Measurements from ENCODE around the gene SPRING1. TPM values are rescaled to one million over a fixed set of nuclear protein-coding genes. Genes with fewer than 3 reads are reported as not detected.

SPRING1 gene
- total RNA-seq, 1 experiment from 2014 or later, result 69.6 TPM

- POLR2A ChIA-PET, result no interaction called here
- no peak overlapping the region for H3K4me3 Mint-ChIP-seq (ENCODE audit: unreplicated experiment)
- H3K36me3 Mint-ChIP-seq (ENCODE audit: insufficient read depth, unreplicated experiment), result no peaks in the 10 kb centered on the region
These were observed 27.4 kb upstream of the SPRING1 start for GRCh38 chr12:116765271-116765670.

GRCh38 chr12:116761499-116761898, 23.6 kb upstream of the SPRING1 start:
- Mint-ChIP-seq H3K4me3 (ENCODE audit: unreplicated experiment) (no peak overlapping the region), H3K4me1 (ENCODE audit: low read depth, unreplicated experiment) (no peaks in the 10 kb centered on the region), H3K27me3 (ENCODE audit: insufficient read depth, unreplicated experiment) (no peaks in the 10 kb centered on the region), H3K36me3 (ENCODE audit: insufficient read depth, unreplicated experiment) (no peaks in the 10 kb centered on the region), H3K27ac (ENCODE audit: unreplicated experiment) (no peak overlapping the region), H3K9me3 (ENCODE audit: unreplicated experiment) (no peaks in the 10 kb centered on the region)
- intact Hi-C loops (cut with micrococcal nuclease; ENCODE audit: unreplicated experiment), result no loop called here
- H3K36me3 ChIP-seq (ENCODE audit: control insufficient read depth, insufficient read depth, low read length), result no peaks in the 10 kb centered on the region
- no peaks in the 10 kb centered on the region for H3K9me3 ChIP-seq
- no peaks in the 10 kb centered on the region for H3K27me3 ChIP-seq (replicated peaks; ENCODE audit: control insufficient read depth, insufficient read depth, low read length)
- DNase-seq, result no peak
- H3K4me1 ChIP-seq, result no peaks in the 10 kb centered on the region
- ChIA-PET CTCF (no interaction called here), POLR2A (no interaction called here)
- no TSS peak for BruUV-seq (replicated peaks)
- H3K4me3 ChIP-seq (ENCODE audit: low read depth, low read length), result no peak overlapping the region
- TF ChIP-seq CTCF (IDR thresholded peaks at IDR 0.05; ENCODE audit: insufficient read depth in 1 of 2, low read depth in 1 of 2, low read length in 1 of 2, severe bottlenecking in 1 of 2, unreplicated experiment in 1 of 2), result no peak

More at GRCh38 chr12:116765271-116765670, 27.4 kb upstream of the SPRING1 start:
- BruUV-seq (replicated peaks), result no TSS peak
- Histone ChIP-seq H3K4me3 (ENCODE audit: low read depth, low read length) (no peak overlapping the region), H3K27me3 (replicated peaks; ENCODE audit: control insufficient read depth, insufficient read depth, low read length) (no peaks in the 10 kb centered on the region), H3K4me1 (no peaks in the 10 kb centered on the region), H3K36me3 (ENCODE audit: control insufficient read depth, insufficient read depth, low read length) (no peaks in the 10 kb centered on the region), H3K9me3 (no peaks in the 10 kb centered on the region)
- Mint-ChIP-seq H3K27ac (ENCODE audit: unreplicated experiment) (no peak overlapping the region), H3K9me3 (ENCODE audit: unreplicated experiment) (no peaks in the 10 kb centered on the region), H3K27me3 (ENCODE audit: insufficient read depth, unreplicated experiment) (no peaks in the 10 kb centered on the region), H3K4me1 (ENCODE audit: low read depth, unreplicated experiment) (no peaks in the 10 kb centered on the region)
- no peak for TF ChIP-seq CTCF (IDR thresholded peaks at IDR 0.05; ENCODE audit: insufficient read depth in 1 of 2, low read depth in 1 of 2, low read length in 1 of 2, severe bottlenecking in 1 of 2, unreplicated experiment in 1 of 2)
- no peak for DNase-seq
- intact Hi-C loops (cut with micrococcal nuclease; ENCODE audit: unreplicated experiment), result no loop called here
- CTCF ChIA-PET, result no interaction called here

- Histone ChIP-seq H3K9me3 (no peaks in the 10 kb centered on the region), H3K27me3 (replicated peaks; ENCODE audit: control insufficient read depth, insufficient read depth, low read length) (no peaks in the 10 kb centered on the region), H3K4me3 (ENCODE audit: low read depth, low read length) (no peak overlapping the region), H3K4me1 (no peaks in the 10 kb centered on the region), H3K36me3 (ENCODE audit: control insufficient read depth, insufficient read depth, low read length) (no peaks in the 10 kb centered on the region)
- CTCF ChIA-PET, result no interaction called here
- no TSS peak for BruUV-seq (replicated peaks)
- Mint-ChIP-seq H3K9me3 (ENCODE audit: unreplicated experiment) (no peaks in the 10 kb centered on the region), H3K36me3 (ENCODE audit: insufficient read depth, unreplicated experiment) (peaks cover under 1% of the 10 kb centered on the region), H3K27me3 (ENCODE audit: insufficient read depth, unreplicated experiment) (no peaks in the 10 kb centered on the region), H3K4me3 (ENCODE audit: unreplicated experiment) (no peak overlapping the region), H3K27ac (ENCODE audit: unreplicated experiment) (peak overlapping the region; percentile 25), H3K4me1 (ENCODE audit: low read depth, unreplicated experiment) (no peaks in the 10 kb centered on the region)
- POLR2A ChIA-PET, result no interaction called here
- no peak for DNase-seq
- TF ChIP-seq CTCF (IDR thresholded peaks at IDR 0.05; ENCODE audit: insufficient read depth in 1 of 2, low read depth in 1 of 2, low read length in 1 of 2, severe bottlenecking in 1 of 2, unreplicated experiment in 1 of 2), result no peak
- intact Hi-C loops (cut with micrococcal nuclease; ENCODE audit: unreplicated experiment), result no loop called here
These were observed 22.8 kb upstream of the SPRING1 start for GRCh38 chr12:116760622-116761020.

Measured in Caco-2 (cell line).